HepG2 (cell line): Measurements from ENCODE around the gene DYNC2LI1. TPM values are rescaled to one million over a fixed set of nuclear protein-coding genes. Genes with fewer than 3 reads are reported as not detected.

Experiments
- ATAC-seq: fragments of 200-7000 bp; cut with Tn5 transposase; 3 replicates; pipeline ENCODE4 v1.9.1; 2020; ENCODE audit warnings: mild to moderate bottlenecking, moderate library complexity
- BruUV-seq: library from RNA; stranded (reverse); fragments of 400-500 nt; replicated peaks from 2 replicates; lab custom pipeline; 2021; lab: Mats Ljungman, UMichigan
- CTCF ChIA-PET: fragments of 300-600 bp; formaldehyde crosslinking; extraction: SDS; loops from one replicate; lab custom pipeline; 2021; ENCODE audit warnings: low total read pairs, inconsistent platforms, low intra/inter-chr PET ratio; lab: Yijun Ruan, JAX
- POLR2A ChIA-PET: fragments of 350-600 bp; sonication (Branson Sonifier 250); formaldehyde crosslinking; loops from one replicate; lab custom pipeline; 2020; ENCODE audit warnings: antibody characterized with exemption, inconsistent platforms; lab: Yijun Ruan, JAX
- DNase-seq: peaks from one replicate; pipeline ENCODE4 v3.0.0-alpha.2; 2015; ENCODE audit warnings: low spot score
- FAIRE-seq: peaks from 3 replicates; lab custom pipeline; 2011; peaks lifted over from hg19 to GRCh38; lab: Jason Lieb, UNC
- H2AFZ ChIP-seq: one replicate; pipeline ENCODE4 v1.6.1; 2011; ENCODE audit warnings: low read length, inconsistent platforms
- H3K27ac ChIP-seq: fragments of 300-600 bp; 3 replicates; pipeline ENCODE4 v1.8.0; 2011; ENCODE audit warnings: mixed run types, mild to moderate bottlenecking, mixed read lengths, low read length, inconsistent platforms; ENCODE audit not compliant: insufficient read depth; ENCODE audit errors: extremely low read length
- H3K27me3 ChIP-seq, 2 experiments: fragments of 200-600 bp in 1 of 2; 2 replicates in 1 of 2; 3 replicates in 1 of 2; pipeline versions ENCODE4 v1.6.0 to v1.8.0; 2011; ENCODE audit warnings: low read length in 2 of 2, mild to moderate bottlenecking in 2 of 2, moderate library complexity in 2 of 2, inconsistent platforms in 1 of 2; ENCODE audit not compliant: insufficient read depth in 2 of 2, control insufficient read depth in 1 of 2
- H3K36me3 ChIP-seq, 2 experiments: fragments of 200-600 bp in 1 of 2; replicated peaks in 1 of 2; 2 replicates in 1 of 2; 3 replicates in 1 of 2; pipeline versions ENCODE4 v1.5.1 to v1.8.0; 2011; ENCODE audit warnings: low read length in 2 of 2, inconsistent platforms in 1 of 2; ENCODE audit not compliant: insufficient read depth in 2 of 2, control insufficient read depth in 1 of 2
- H3K4me1 ChIP-seq: 2 replicates; pipeline ENCODE4 v1.5.1; 2012; ENCODE audit warnings: low read length, inconsistent platforms; ENCODE audit not compliant: insufficient read depth
- H3K4me2 ChIP-seq: 2 replicates; pipeline ENCODE4 v1.6.0; 2011; ENCODE audit warnings: low read depth, low read length, inconsistent platforms
- H3K4me3 ChIP-seq, 3 experiments: fragments of 200-600 bp in 1 of 3; sonication (generic), shearing (Covaris generic) in 1 of 3; replicated peaks in 1 of 3; 2 replicates each; pipeline ENCODE4 v1.5.1; 2011 to 2016; ENCODE audit warnings: low read length in 3 of 3, inconsistent platforms in 2 of 3, low read depth in 2 of 3, mild to moderate bottlenecking in 2 of 3, control low read depth in 1 of 3, mixed read lengths in 1 of 3; ENCODE audit not compliant: insufficient read depth in 1 of 3
- H3K79me2 ChIP-seq: one replicate; pipeline ENCODE4 v1.6.1; 2011; ENCODE audit warnings: low read length, inconsistent platforms; ENCODE audit not compliant: insufficient read depth
- H3K9ac ChIP-seq: 2 replicates; pipeline ENCODE4 v1.6.0; 2011; ENCODE audit warnings: mild to moderate bottlenecking, low read depth, low read length, inconsistent platforms; ENCODE audit not compliant: insufficient read depth
- H3K9me3 ChIP-seq: 2 replicates; pipeline ENCODE4 v1.5.1; 2012; ENCODE audit warnings: mild to moderate bottlenecking, low read length
- H4K20me1 ChIP-seq: 2 replicates; pipeline ENCODE4 v1.6.0; 2011; ENCODE audit warnings: inconsistent platforms, mild to moderate bottlenecking, low read length, moderate library complexity; ENCODE audit not compliant: insufficient read depth
- CBFB ChIP-seq: sonication (generic); formaldehyde crosslinking; IDR thresholded peaks from 2 replicates; pipeline ENCODE4 v1.4.0; 2020; ENCODE audit warnings: missing genetic modification reagents
- HNRNPK ChIP-seq: fragments of 200-400 bp; formaldehyde crosslinking; IDR thresholded peaks from 2 replicates; pipeline ENCODE4 v1.6.1; 2018; ENCODE audit warnings: low read length, low read depth, moderate library complexity, mild to moderate bottlenecking; ENCODE audit not compliant: poor library complexity, severe bottlenecking
- PAF1 ChIP-seq: IDR thresholded peaks from 2 replicates; pipeline ENCODE4 v1.6.1; 2016; ENCODE audit warnings: missing genetic modification reagents, missing compliant biosample characterization
- SP5 ChIP-seq: IDR thresholded peaks from 2 replicates; pipeline ENCODE4 v1.6.1; 2016; ENCODE audit warnings: low read depth, borderline replicate concordance
- TEAD2 ChIP-seq: sonication (generic); formaldehyde crosslinking; IDR thresholded peaks from 2 replicates; pipeline ENCODE4 v1.9.0; 2021; ENCODE audit warnings: missing genetic modification reagents
- ZNF569 ChIP-seq: sonication (generic); formaldehyde crosslinking; IDR thresholded peaks from 2 replicates; pipeline ENCODE4 v1.5.0; 2020; ENCODE audit warnings: mild to moderate bottlenecking, missing genetic modification reagents, moderate library complexity, borderline replicate concordance
- ZNF772 ChIP-seq: sonication (generic); formaldehyde crosslinking; IDR thresholded peaks from 2 replicates; pipeline ENCODE4 v1.5.0; 2020; ENCODE audit warnings: mild to moderate bottlenecking, missing genetic modification reagents
- WGBS: methylation state at CpG from one replicate; pipeline ENCODE4 v1.1.6; 2017; ENCODE audit warnings: low lambda C conversion rate; 5-methylcytosine and 5-hydroxymethylcytosine counted together
- in situ Hi-C: cut with HindIII; loops from 2 replicates; pipeline ENCODE4 v1.10.0; 2017; ENCODE audit warnings: low pct_unique_long_range_greater_than_20kb; ENCODE audit not compliant: extremely low pct_ligation_motif_present
- intact Hi-C: fragments of 100-400 bp; cut with micrococcal nuclease; formaldehyde crosslinking; loops from one replicate; pipeline ENCODE4 v1.10.0; 2022; ENCODE audit not compliant: unreplicated experiment
- polyA plus RNA-seq, 8 experiments: library from polyadenylated mRNA; depleted of rRNA in 3 of 8; stranded (reverse) in 7 of 8; unstranded in 1 of 8; fragments of >200 nt; fragmentation: Illumina TruSeq in 4 of 8; extraction: Trizol in 4 of 8; gene quantifications; 2 replicates each; pipeline versions ENCODE4 v1.2.1 to v1.2.3, GENCODE V29; 2011 to 2016; ENCODE audit warnings: low read depth in 4 of 8, missing spikeins in 1 of 8, mixed read lengths in 1 of 8; ENCODE audit not compliant: insufficient read depth in 1 of 8
- total RNA-seq, 5 experiments: library from RNA; depleted of rRNA; stranded (reverse); fragments of >200 nt; fragmentation: Illumina TruSeq; extraction: Trizol; gene quantifications; 2 replicates each; pipeline ENCODE4 v1.2.3, GENCODE V29; 2016; ENCODE audit warnings: low read depth in 1 of 5
- TF ChIP-seq, protein P1 (sequence below): sonication (generic); formaldehyde crosslinking; IDR thresholded peaks from 2 replicates; pipeline ENCODE4 v1.8.1; 2022; ENCODE audit warnings: mild to moderate bottlenecking, missing genetic modification reagents
- TF ChIP-seq, protein P2 (sequence below): sonication (generic); formaldehyde crosslinking; IDR thresholded peaks from 2 replicates; pipeline ENCODE4 v1.4.0; 2020; ENCODE audit warnings: mild to moderate bottlenecking, missing genetic modification reagents
- TF ChIP-seq, protein P3 (sequence below): sonication (generic); formaldehyde crosslinking; IDR thresholded peaks from 2 replicates; pipeline ENCODE4 v1.4.0; 2020; ENCODE audit warnings: missing genetic modification reagents, borderline replicate concordance

DYNC2LI1 gene
- total and polyA plus RNA-seq, 2 of the 13 experiments (the other 11 are each of a cell fraction or from before 2014, with no cell fraction given): 16.9 to 23.2 TPM

DNA sequence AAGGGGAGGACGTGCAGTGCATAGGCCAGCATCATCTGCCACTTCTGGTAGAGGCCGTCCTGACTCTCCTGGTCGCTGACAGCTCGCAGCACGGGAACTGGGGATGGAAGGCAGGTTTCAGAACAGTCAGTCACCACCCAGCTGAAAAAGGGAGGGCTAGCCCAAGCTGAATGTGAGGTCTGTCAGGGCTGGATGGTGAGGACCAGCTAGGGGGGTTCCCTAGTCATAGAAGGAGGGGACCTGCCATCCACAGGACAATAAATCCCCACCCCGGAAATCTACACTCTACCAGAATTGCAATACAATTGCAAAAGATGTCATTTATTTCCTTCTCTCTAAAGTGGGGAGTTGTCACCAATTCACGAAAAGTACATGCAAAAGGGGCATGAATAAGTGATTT, 49.0 kb downstream of the DYNC2LI1 start (continued):
- TF ChIP-seq, protein P1, sequence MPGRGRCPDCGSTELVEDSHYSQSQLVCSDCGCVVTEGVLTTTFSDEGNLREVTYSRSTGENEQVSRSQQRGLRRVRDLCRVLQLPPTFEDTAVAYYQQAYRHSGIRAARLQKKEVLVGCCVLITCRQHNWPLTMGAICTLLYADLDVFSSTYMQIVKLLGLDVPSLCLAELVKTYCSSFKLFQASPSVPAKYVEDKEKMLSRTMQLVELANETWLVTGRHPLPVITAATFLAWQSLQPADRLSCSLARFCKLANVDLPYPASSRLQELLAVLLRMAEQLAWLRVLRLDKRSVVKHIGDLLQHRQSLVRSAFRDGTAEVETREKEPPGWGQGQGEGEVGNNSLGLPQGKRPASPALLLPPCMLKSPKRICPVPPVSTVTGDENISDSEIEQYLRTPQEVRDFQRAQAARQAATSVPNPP (CRISPR knock-in tag): no peak
- no peak for TF ChIP-seq ZNF569 (CRISPR knock-in tag)
- TF ChIP-seq, all 625 proteins: peak for 0

- no TSS peak for BruUV-seq
- Histone ChIP-seq H3K36me3 (peaks cover 26 to 72% of the 10 kb centered on the region in 2 experiments), H3K79me2 (no peaks in the 10 kb centered on the region), H3K9ac (no peak overlapping the region), H2AFZ (no peak overlapping the region), H3K9me3 (no peaks in the 10 kb centered on the region), H3K27me3 (no peaks in the 10 kb centered on the region), H3K4me2 (no peak overlapping the region), H4K20me1 (no peaks in the 10 kb centered on the region), H3K4me3 (no peak overlapping the region), H3K27ac (no peak overlapping the region), H3K4me1 (peaks cover 11% of the 10 kb centered on the region; the same call in 1 of the 2 replicates)
- ATAC-seq (no peak), DNase-seq (no peak), FAIRE-seq (no peak)
- intact Hi-C loops: no loop called here
- TF ChIP-seq SP5 (CRISPR knock-in tag) (no peak), HNRNPK (no peak), PAF1 (no peak), TEAD2 (no peak), CBFB (CRISPR knock-in tag) (no peak), ZNF772 (CRISPR knock-in tag) (no peak)
- TF ChIP-seq, protein P2, sequence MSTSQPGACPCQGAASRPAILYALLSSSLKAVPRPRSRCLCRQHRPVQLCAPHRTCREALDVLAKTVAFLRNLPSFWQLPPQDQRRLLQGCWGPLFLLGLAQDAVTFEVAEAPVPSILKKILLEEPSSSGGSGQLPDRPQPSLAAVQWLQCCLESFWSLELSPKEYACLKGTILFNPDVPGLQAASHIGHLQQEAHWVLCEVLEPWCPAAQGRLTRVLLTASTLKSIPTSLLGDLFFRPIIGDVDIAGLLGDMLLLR (CRISPR knock-in tag): no peak
- TF ChIP-seq, protein P3, sequence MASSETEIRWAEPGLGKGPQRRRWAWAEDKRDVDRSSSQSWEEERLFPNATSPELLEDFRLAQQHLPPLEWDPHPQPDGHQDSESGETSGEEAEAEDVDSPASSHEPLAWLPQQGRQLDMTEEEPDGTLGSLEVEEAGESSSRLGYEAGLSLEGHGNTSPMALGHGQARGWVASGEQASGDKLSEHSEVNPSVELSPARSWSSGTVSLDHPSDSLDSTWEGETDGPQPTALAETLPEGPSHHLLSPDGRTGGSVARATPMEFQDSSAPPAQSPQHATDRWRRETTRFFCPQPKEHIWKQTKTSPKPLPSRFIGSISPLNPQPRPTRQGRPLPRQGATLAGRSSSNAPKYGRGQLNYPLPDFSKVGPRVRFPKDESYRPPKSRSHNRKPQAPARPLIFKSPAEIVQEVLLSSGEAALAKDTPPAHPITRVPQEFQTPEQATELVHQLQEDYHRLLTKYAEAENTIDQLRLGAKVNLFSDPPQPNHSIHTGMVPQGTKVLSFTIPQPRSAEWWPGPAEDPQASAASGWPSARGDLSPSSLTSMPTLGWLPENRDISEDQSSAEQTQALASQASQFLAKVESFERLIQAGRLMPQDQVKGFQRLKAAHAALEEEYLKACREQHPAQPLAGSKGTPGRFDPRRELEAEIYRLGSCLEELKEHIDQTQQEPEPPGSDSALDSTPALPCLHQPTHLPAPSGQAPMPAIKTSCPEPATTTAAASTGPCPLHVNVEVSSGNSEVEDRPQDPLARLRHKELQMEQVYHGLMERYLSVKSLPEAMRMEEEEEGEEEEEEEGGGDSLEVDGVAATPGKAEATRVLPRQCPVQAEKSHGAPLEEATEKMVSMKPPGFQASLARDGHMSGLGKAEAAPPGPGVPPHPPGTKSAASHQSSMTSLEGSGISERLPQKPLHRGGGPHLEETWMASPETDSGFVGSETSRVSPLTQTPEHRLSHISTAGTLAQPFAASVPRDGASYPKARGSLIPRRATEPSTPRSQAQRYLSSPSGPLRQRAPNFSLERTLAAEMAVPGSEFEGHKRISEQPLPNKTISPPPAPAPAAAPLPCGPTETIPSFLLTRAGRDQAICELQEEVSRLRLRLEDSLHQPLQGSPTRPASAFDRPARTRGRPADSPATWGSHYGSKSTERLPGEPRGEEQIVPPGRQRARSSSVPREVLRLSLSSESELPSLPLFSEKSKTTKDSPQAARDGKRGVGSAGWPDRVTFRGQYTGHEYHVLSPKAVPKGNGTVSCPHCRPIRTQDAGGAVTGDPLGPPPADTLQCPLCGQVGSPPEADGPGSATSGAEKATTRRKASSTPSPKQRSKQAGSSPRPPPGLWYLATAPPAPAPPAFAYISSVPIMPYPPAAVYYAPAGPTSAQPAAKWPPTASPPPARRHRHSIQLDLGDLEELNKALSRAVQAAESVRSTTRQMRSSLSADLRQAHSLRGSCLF (CRISPR knock-in tag): no peak
- in situ Hi-C loops: no loop called here
- CTCF ChIA-PET: no interaction called here
- POLR2A ChIA-PET: no interaction called here
- WGBS: 96% methylated on average over 11 of the region's 11 CpGs
Measured at GRCh38 chr2:43823751-43824150, 49.9 kb downstream of the DYNC2LI1 start.
